Caco-2 (cell line): ENCODE data around the gene SLCO4A1. TPM values are rescaled to one million over a fixed set of nuclear protein-coding genes. Genes with fewer than 3 reads are reported as not detected.
A peak's percentile ranks its signal among the peaks of the same experiment; 100 is the strongest.

Experiments used
- BruUV-seq: library from RNA; stranded (reverse); fragments of 400-500 nt; replicated peaks from 2 replicates; lab custom pipeline; 2021; lab: Mats Ljungman, UMichigan
- CTCF ChIA-PET: fragments of 300-600 bp; sonication (Branson Sonifier 250); formaldehyde crosslinking; loops from one replicate; lab custom pipeline; 2022; ENCODE audit warnings: antibody characterized with exemption; lab: Charles Lee
- POLR2A ChIA-PET: fragments of 300-600 bp; sonication (Branson Sonifier 250); formaldehyde crosslinking; loops from one replicate; lab custom pipeline; 2022; ENCODE audit warnings: antibody characterized with exemption; lab: Charles Lee
- DNase-seq, 2 experiments: peaks; one replicate each; pipeline versions ENCODE4 v3.0.0 to v3.0.0-alpha.2; 2020 to 2022
- H3K27me3 ChIP-seq: replicated peaks from 2 replicates; pipeline ENCODE4 v1.6.0; 2011; ENCODE audit warnings: low read length; ENCODE audit not compliant: control insufficient read depth, insufficient read depth
- H3K36me3 ChIP-seq: 2 replicates; pipeline ENCODE4 v1.5.1; 2011; ENCODE audit warnings: low read length; ENCODE audit not compliant: control insufficient read depth, insufficient read depth
- H3K4me1 ChIP-seq: fragments of 250-450 bp; sonication (Bioruptor Pico); 2 replicates; pipeline ENCODE4 v1.5.1; 2020; ENCODE audit warnings: mild to moderate bottlenecking
- H3K4me3 ChIP-seq: 2 replicates; pipeline ENCODE4 v1.5.1; 2011; ENCODE audit warnings: low read depth, mild to moderate bottlenecking, control low read depth, low read length
- H3K9me3 ChIP-seq: fragments of 250-450 bp; sonication (Bioruptor Pico); 2 replicates; pipeline ENCODE4 v1.5.1; 2020; ENCODE audit warnings: mild to moderate bottlenecking, moderate library complexity
- H3K27ac Mint-ChIP-seq: one replicate; pipeline ENCODE4 v1.8.0; 2022; ENCODE audit warnings: mixed read lengths; ENCODE audit not compliant: unreplicated experiment
- H3K27me3 Mint-ChIP-seq: one replicate; pipeline ENCODE4 v1.8.0; 2022; ENCODE audit warnings: mixed read lengths; ENCODE audit not compliant: insufficient read depth, unreplicated experiment
- H3K36me3 Mint-ChIP-seq: one replicate; pipeline ENCODE4 v1.8.0; 2022; ENCODE audit warnings: mild to moderate bottlenecking, mixed read lengths; ENCODE audit not compliant: insufficient read depth, unreplicated experiment
- H3K4me1 Mint-ChIP-seq: one replicate; pipeline ENCODE4 v1.8.0; 2022; ENCODE audit warnings: low read depth, mixed read lengths; ENCODE audit not compliant: unreplicated experiment
- H3K4me3 Mint-ChIP-seq: one replicate; pipeline ENCODE4 v1.8.0; 2022; ENCODE audit warnings: mild to moderate bottlenecking, moderate library complexity, mixed read lengths; ENCODE audit not compliant: unreplicated experiment
- H3K9me3 Mint-ChIP-seq: one replicate; pipeline ENCODE4 v1.8.0; 2022; ENCODE audit warnings: mixed read lengths; ENCODE audit not compliant: unreplicated experiment
- CTCF ChIP-seq, 2 experiments: fragments of 200-600 bp in 1 of 2; IDR thresholded peaks; 1 replicate in 1 of 2; 2 replicates in 1 of 2; pipeline versions ENCODE4 v1.5.1 to v1.8.0; 2011 to 2022; ENCODE audit warnings: antibody characterized with exemption in 1 of 2, control low read depth in 1 of 2, inconsistent platforms in 1 of 2, low read depth in 1 of 2, low read length in 1 of 2, mild to moderate bottlenecking in 1 of 2, moderate library complexity in 1 of 2; ENCODE audit not compliant: insufficient read depth in 1 of 2, severe bottlenecking in 1 of 2, unreplicated experiment in 1 of 2
- intact Hi-C: fragments of 100-400 bp; cut with micrococcal nuclease; formaldehyde crosslinking; loops from one replicate; pipeline ENCODE4 v1.10.0; 2022; ENCODE audit not compliant: unreplicated experiment
- total RNA-seq: library from RNA; stranded (reverse); gene quantifications from 2 replicates; pipeline ENCODE4 v1.2.3, GENCODE V29; 2022

SLCO4A1 gene
- total RNA-seq, 1 experiment from 2014 or later = 18.7 TPM

DNA sequence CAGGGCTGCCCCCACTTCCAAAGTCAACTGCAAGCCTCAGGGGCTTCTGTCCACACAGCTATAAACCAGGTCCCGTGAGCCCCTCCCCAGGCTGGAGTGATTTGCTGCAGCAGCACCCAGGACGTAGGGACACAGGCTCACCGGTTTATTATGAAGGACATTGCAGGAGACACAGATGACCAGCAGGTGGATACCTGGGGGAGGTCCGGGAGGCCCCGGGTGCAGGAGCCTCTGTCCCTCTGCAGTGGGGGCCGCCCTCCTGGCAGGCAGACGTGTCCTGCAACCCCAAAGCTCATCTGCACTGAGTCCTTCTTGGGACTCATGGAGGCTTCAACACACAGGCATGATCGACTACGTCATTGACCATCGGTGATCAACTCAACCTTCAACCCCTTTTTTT lies 51.8 kb downstream of the SLCO4A1 start:
- TF ChIP-seq CTCF (IDR thresholded peaks at IDR 0.05; ENCODE audit: insufficient read depth in 1 of 2, low read depth in 1 of 2, low read length in 1 of 2, severe bottlenecking in 1 of 2, unreplicated experiment in 1 of 2) = peak; percentile 43 to 50

DNA sequence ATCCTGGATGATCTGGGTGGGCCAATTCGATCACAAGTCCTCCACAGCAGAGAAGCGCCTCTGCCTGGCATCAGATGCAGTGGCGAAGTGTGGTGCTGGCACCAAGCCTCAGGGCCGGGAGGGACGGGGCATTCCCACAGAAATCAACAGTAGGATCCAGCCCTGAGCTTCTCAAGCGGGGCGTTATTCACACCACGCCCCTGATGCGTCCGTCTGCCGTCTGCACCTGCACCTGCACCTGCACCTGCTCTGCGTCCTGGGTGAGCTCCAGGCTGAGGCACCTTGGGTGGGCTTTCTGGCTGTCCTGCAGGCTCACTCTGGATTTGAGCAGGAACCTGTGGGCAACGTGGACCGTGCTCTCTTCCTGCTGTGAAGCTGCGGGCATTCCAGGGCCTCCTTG lies 52.6 kb downstream of the SLCO4A1 start:
- Mint-ChIP-seq H3K27me3 (peaks cover 34% of the 10 kb centered on the region), H3K27ac (no peak overlapping the region), H3K9me3 (no peaks in the 10 kb centered on the region), H3K36me3 (no peaks in the 10 kb centered on the region), H3K4me3 (no peak overlapping the region), H3K4me1 (no peaks in the 10 kb centered on the region)
- TF ChIP-seq CTCF (IDR thresholded peaks at IDR 0.05; ENCODE audit: insufficient read depth in 1 of 2, low read depth in 1 of 2, low read length in 1 of 2, severe bottlenecking in 1 of 2, unreplicated experiment in 1 of 2) = no peak
- no peak for DNase-seq
- peaks cover 4% of the 10 kb centered on the region for H3K27me3 ChIP-seq
- H3K36me3 ChIP-seq = no peaks in the 10 kb centered on the region
- no TSS peak for BruUV-seq
- no peak overlapping the region for H3K4me3 ChIP-seq
- intact Hi-C loops = no loop called here
- no peaks in the 10 kb centered on the region for H3K9me3 ChIP-seq
- ChIA-PET CTCF (interaction anchor here (1.2 to 2.3 kb wide), 2 partner anchors 97 to 100 kb away, joined by 3 to 14 read pairs; no protein-coding TSS in a partner anchor), POLR2A (no interaction called here)
- H3K4me1 ChIP-seq = no peaks in the 10 kb centered on the region

More for the DNA sequence above, 51.8 kb downstream of the SLCO4A1 start:
- Mint-ChIP-seq H3K4me3 (no peak overlapping the region), H3K4me1 (no peaks in the 10 kb centered on the region), H3K27ac (no peak overlapping the region), H3K9me3 (no peaks in the 10 kb centered on the region), H3K36me3 (no peaks in the 10 kb centered on the region), H3K27me3 (peaks cover 34% of the 10 kb centered on the region)
- intact Hi-C loops = no loop called here
- no peaks in the 10 kb centered on the region for H3K36me3 ChIP-seq
- CTCF ChIA-PET = interaction anchor here (0.8 to 2.3 kb wide), 4 partner anchors 10 to 114 kb away, joined by 3 to 14 read pairs (median 4); no protein-coding TSS in a partner anchor
- H3K27me3 ChIP-seq = peaks cover 2% of the 10 kb centered on the region
- H3K4me3 ChIP-seq = no peak overlapping the region
- H3K9me3 ChIP-seq = no peaks in the 10 kb centered on the region
- POLR2A ChIA-PET = no interaction called here
- H3K4me1 ChIP-seq = no peaks in the 10 kb centered on the region
- peak in 1 of 2 experiments; percentile 49 for DNase-seq
- no TSS peak for BruUV-seq

- no peaks in the 10 kb centered on the region for H3K4me1 ChIP-seq
- intact Hi-C loops = no loop called here
- TF ChIP-seq CTCF (IDR thresholded peaks at IDR 0.05; ENCODE audit: insufficient read depth in 1 of 2, low read depth in 1 of 2, low read length in 1 of 2, severe bottlenecking in 1 of 2, unreplicated experiment in 1 of 2) = no peak
- peaks cover 4% of the 10 kb centered on the region for H3K27me3 ChIP-seq
- no peaks in the 10 kb centered on the region for H3K9me3 Mint-ChIP-seq
- CTCF ChIA-PET = interaction anchor here (1.2 to 2.3 kb wide), 2 partner anchors 96 to 99 kb away, joined by 3 to 14 read pairs; no protein-coding TSS in a partner anchor
- H3K4me3 ChIP-seq = no peak overlapping the region
- H3K36me3 ChIP-seq = no peaks in the 10 kb centered on the region
- POLR2A ChIA-PET = no interaction called here
- no peaks in the 10 kb centered on the region for H3K9me3 ChIP-seq
- no peaks in the 10 kb centered on the region for H3K4me1 Mint-ChIP-seq
- no TSS peak for BruUV-seq
- peaks cover 28% of the 10 kb centered on the region for H3K27me3 Mint-ChIP-seq
- H3K27ac Mint-ChIP-seq = no peak overlapping the region
- DNase-seq = no peak
- no peaks in the 10 kb centered on the region for H3K36me3 Mint-ChIP-seq
- H3K4me3 Mint-ChIP-seq = no peak overlapping the region
Observed at GRCh38 chr20:62695448-62696414, 53.4 kb downstream of the SLCO4A1 start.
